Stimulated activated CD4-positive, alpha-beta T cell treated with anti-CD3 and anti-CD28 coated beads, TNF-alpha, amount 100 ng/mL, for 1 hour (primary cell): ENCODE data around the gene LILRA1.
"Not testable (repeated sequence)": the region's sequence is repeated elsewhere in the genome, so short reads cannot be mapped to it uniquely, and the experiment has no call there.

Experiments
- DNase-seq, 3 donors: peaks; one replicate each; pipeline ENCODE4 v3.0.0-alpha.2; 2020; ENCODE audit warnings: low read depth in 3 of 3, low spot score in 1 of 3

Gene LILRA1

GRCh38 chr19:54624234-54624633, 30.8 kb downstream of the LILRA1 start:
- not testable (repeated sequence) for DNase-seq

GRCh38 chr19:54624934-54625730, 31.7 kb downstream of the LILRA1 start:
- DNase-seq, result not testable (repeated sequence)

DNA sequence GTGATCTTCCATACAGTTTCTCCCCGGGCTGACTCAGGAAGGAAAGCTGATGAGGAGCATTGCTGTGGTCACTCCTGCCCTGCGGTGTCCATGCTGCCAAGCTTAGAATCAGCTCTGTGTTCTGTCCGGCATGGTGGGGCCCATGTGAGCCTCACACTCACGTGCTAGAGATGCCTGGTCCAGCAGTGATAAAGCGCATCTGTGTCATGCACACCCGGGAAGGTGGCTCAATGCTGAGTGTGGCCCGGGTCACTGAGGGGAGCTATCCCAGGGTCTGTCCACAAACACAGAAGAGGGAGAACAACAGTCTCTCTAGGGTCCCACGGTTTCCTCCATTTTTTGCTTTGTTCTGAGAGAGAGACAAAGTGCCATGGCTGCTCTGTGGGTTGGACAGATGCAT, 33.3 kb downstream of the LILRA1 start:
- DNase-seq, result no peak

DNA sequence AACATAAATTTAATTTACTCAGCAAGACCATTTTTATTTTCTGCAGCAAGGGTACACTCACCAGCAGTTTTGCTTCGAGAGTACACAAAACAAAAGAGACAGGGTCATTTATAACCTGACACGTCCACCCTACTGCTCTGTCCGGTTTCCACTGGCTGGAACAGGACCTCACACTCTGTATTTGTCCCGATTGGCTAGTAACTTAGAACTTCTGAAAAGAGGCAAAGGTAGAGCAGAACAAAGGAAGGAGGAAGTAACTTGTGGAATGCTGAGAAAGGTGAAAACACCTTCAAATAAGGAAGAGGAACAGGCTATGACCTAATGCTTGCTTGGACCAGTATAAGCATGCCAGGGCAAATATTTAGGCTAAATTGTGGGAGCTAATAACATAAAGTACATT, 34.5 kb downstream of the LILRA1 start:
- not testable (repeated sequence) for DNase-seq

DNA sequence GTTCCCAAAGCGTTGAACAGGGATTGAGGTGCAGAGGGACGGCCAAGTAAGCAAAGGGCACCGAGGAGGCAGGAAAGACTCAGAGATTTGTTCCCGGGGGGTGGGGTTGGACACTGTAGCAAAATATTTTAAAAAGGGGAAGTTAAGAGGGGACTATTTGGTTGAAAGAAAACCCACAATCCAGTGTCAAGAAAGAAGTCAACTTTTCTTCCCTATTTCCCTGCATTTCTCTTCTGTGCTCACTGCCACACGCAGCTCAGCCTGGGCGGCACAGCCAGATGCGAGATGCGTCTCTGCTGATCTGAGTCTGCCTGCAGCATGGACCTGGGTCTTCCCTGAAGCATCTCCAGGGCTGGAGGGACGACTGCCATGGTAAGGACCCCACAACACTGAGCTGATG, 36.8 kb downstream of the LILRA1 start, which contains the start of gene LILRB1:
TSS of gene LILRB1 (plus strand) at position 223 of the 400 bp plus-strand sequence. CDS start 590 bp downstream, outside the sequence.
- DNase-seq, result not testable (repeated sequence)

GRCh38 chr19:54630782-54631181, 37.4 kb downstream of the LILRA1 start:
- DNase-seq, result no peak

DNA sequence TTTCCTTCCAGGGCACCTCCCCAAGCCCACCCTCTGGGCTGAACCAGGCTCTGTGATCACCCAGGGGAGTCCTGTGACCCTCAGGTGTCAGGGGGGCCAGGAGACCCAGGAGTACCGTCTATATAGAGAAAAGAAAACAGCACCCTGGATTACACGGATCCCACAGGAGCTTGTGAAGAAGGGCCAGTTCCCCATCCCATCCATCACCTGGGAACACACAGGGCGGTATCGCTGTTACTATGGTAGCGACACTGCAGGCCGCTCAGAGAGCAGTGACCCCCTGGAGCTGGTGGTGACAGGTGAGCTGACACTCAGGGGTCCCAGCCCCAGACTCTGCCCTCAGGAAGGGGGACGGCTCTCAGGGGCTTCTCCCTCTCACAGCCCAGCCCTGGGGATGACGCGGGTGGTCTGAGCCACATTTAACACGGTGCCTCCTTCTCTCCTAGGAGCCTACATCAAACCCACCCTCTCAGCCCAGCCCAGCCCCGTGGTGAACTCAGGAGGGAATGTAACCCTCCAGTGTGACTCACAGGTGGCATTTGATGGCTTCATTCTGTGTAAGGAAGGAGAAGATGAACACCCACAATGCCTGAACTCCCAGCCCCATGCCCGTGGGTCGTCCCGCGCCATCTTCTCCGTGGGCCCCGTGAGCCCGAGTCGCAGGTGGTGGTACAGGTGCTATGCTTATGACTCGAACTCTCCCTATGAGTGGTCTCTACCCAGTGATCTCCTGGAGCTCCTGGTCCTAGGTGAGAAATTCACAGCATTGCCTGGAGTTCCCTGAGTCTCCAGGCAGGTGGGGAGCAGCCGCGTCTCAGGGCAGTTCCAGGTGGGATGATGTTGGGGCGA, 38.3 kb downstream of the LILRA1 start:
- DNase-seq, result not testable (repeated sequence)

GRCh38 chr19:54632517-54632916, 39.1 kb downstream of the LILRA1 start:
- not testable (repeated sequence) for DNase-seq

- DNase-seq, result no peak
Observed at GRCh38 chr19:54633401-54633800, 40.0 kb downstream of the LILRA1 start.

GRCh38 chr19:54636081-54636480, 42.6 kb downstream of the LILRA1 start:
- not testable (repeated sequence) for DNase-seq

- no peak for DNase-seq
Observed at GRCh38 chr19:54638683-54639082, 45.3 kb downstream of the LILRA1 start.

DNA sequence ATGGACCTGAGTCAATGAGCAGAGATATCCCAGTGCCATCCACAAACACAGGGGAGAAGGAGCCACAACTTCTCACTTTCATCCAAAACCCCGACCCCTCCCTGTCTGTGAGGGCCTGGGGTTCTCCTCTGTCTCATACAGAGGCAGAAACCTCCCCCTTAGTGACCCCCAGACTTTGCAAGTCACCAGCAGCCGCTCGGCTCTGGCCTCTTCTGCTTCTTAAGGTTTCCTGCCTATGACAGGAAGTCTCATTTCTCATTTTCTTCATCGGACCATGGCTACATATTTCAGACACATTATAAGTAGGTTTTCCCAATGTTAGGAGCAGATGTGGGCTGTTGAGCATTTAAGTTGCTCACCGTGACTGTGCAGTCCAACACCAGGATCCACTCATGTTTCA, 49.5 kb downstream of the LILRA1 start:
- DNase-seq, result not testable (repeated sequence)

GRCh38 chr19:54643583-54643982, 50.2 kb downstream of the LILRA1 start:
- not testable (repeated sequence) for DNase-seq

DNA sequence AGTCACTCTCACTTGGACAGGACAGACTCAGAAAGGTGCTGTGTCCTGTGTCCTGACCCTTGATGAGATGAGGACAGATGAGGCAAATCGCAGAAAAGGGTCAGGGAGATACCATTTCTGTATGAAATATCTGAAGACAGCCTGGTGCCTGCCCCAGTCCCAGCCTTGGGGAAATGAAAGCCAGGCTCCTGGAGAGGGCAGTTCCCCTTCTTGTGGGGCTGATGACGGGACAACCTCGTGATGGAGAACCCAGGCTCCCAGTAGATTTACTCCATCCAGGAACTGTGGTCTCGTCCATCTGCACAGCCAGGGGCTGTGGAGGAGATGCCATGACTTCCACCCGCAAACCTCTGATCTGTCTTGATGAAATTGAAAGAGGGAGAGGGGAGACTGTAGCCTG, 50.6 kb downstream of the LILRA1 start:
- no peak for DNase-seq

DNA sequence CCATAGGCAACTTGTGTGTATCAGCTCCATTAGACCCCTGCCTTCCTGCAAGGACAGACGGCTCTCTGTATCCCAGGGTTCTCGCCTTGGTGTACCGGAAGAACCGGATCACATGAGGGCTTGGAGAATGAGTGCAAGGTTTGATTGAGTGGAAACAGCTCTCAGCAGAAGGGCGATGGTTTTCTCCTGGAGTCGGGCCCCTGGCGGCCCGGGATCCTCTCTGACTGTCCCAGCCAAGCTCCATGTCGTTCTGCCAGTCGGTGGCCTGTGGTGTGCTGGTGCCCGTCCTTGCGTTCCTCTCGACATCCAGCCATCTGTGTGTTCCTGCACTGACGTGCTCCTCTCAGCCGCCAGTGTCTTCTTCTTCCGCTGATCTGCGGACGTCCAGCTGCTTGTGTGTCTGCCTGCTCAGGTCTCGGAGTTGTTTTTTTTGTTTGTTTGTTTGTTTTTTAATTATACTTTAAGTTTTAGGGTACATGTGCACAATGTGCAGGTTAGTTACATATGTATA, 53.0 kb downstream of the LILRA1 start:
- no peak for DNase-seq

GRCh38 chr19:54648129-54648528, 54.7 kb downstream of the LILRA1 start:
- no peak for DNase-seq

DNA sequence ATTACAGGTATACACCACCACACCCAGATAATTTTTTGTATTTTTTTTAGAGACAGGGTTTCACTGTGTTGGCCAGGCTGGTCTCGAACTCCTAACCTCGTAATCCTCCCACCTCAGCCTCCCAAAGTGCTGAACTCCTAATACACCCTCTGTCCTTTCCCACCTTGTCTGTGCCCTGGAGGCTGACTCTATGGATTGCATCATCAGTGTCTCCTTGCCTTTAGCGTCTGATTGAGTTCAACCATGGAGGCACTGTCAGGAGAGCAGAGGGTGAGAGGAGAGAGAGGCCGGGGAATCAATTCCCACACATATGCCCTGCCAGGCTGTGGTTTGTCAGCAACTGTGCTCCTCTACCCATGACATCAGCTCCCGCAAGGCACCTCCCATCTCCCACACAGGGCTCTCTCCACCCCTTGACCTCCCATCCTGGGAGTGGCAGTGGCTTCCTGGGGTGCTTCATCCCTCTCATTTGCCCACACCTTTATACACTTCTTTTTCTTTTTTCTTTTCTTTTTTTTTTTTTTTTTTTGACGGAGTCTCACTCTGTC, 56.8 kb downstream of the LILRA1 start:
- DNase-seq, result no peak
